ENCODE data around the gene BAHCC1.

The BAHCC1 gene

DNA sequence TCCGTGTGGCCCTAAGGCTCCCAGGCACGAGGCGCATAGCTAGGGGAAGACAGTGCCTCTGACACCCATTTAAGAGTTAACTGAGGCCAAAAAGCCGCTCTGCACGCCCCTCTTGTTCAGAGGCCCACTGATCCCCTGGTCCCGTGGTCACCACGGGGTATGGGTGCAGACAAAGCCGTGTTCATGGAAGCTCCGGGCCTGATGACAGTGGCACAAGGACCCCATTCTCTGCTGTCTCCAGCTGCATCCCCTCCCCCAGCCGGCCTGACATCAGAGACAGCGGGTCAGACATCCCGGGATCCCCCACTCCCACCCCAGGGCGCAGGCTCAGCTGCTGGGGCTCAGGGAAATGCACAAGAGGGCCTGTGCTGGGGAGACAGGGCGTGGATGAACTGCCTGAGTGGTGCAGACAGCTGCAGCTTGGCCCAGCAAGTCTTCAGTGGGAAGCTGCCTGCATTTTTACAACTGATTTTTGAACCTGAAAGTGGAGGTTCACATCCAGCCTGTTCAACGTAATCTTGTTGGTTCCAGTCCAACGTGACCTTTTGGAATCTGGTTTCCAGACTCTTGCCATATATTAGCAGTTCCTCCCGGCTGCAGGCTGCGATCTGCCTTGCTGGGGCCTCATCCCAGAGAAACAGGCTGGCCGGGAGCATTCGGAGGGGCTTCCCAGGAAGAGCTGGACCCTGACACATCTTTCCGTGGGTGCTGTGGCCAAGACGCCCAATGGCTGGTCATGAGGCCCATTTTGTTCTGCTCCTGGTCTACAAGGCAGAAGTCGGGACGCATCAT lies 9.7 kb upstream of the BAHCC1 start:
- Histone ChIP-seq H3K36me3 (ENCODE audit: control insufficient read depth in 2 of 2, insufficient read depth in 1 of 2, low read length in 2 of 2) (no peaks in the 10 kb centered on the region), H3K4me3 (ENCODE audit: low read depth, low read length) (no peak overlapping the region), H3K4me1 (ENCODE audit: control insufficient read depth, insufficient read depth, low read length) (peaks cover 13% of the 10 kb centered on the region), H3K9me3 (ENCODE audit: control insufficient read depth, insufficient read depth, low read depth, low read length) (no peaks in the 10 kb centered on the region), H3K27ac (ENCODE audit: extremely low read depth, low read depth, low read length) (peak overlapping the region; percentile 17; the same call in 1 of the 2 replicates)
- CTCF ChIA-PET, result interaction anchor here (0.8 to 1.5 kb wide), 3 partner anchors 11 to 100 kb away, joined by 3 to 6 read pairs (median 3); no protein-coding TSS in a partner anchor
- no peak for TF ChIP-seq ZNF202 (tag by site-specific recombination; IDR thresholded peaks at IDR 0.05; ENCODE audit: borderline replicate concordance)
- 0 out of 2 replicates have a peak, but pooled peaks have one; percentile 8 for TF ChIP-seq ZNF341 (tag by site-specific recombination; IDR thresholded peaks at IDR 0.05; ENCODE audit: low read depth)
- POLR2A ChIA-PET, result interaction anchor here (0.7 to 1.3 kb wide), 4 partner anchors 10 to 90 kb away, joined by 3 to 6 read pairs (median 4); partner anchors contain the start of gene BAHCC1

GRCh38 chr17:81386141-81386645 lies 9.1 kb upstream of the BAHCC1 start:
- ChIA-PET CTCF (interaction anchor here (1.0 to 1.5 kb wide), 2 partner anchors 10 to 94 kb away, joined by 3 to 6 read pairs; no protein-coding TSS in a partner anchor), POLR2A (interaction anchor here (1.3 kb wide), 1 partner anchor 9 kb away, joined by 6 read pairs; the partner anchor contains the start of gene BAHCC1)
- 0 out of 2 replicates have a peak, but pooled peaks have one; percentile 46 for TF ChIP-seq ZBTB6 (tag by site-specific recombination; IDR thresholded peaks at IDR 0.05)
- no peak for TF ChIP-seq ZNF335 (tag by site-specific recombination; conservative IDR thresholded peaks at IDR 0.05)
- TF ChIP-seq HIC1 (tag by site-specific recombination; IDR thresholded peaks at IDR 0.05), result peak; percentile 65; the same call in 1 of the 2 replicates
- no peak for TF ChIP-seq ZIC2 (tag by site-specific recombination; IDR thresholded peaks at IDR 0.05)
- peak; percentile 42; the same call in 1 of the 2 replicates for TF ChIP-seq GLIS2 (tag by site-specific recombination; IDR thresholded peaks at IDR 0.05)
- Histone ChIP-seq H3K9me3 (ENCODE audit: control insufficient read depth, insufficient read depth, low read depth, low read length) (no peaks in the 10 kb centered on the region), H3K4me1 (ENCODE audit: control insufficient read depth, insufficient read depth, low read length) (peaks cover 13% of the 10 kb centered on the region), H3K4me3 (ENCODE audit: low read depth, low read length) (no peak overlapping the region), H3K27ac (ENCODE audit: extremely low read depth, low read depth, low read length) (no peak overlapping the region), H3K36me3 (ENCODE audit: control insufficient read depth in 2 of 2, insufficient read depth in 1 of 2, low read length in 2 of 2) (peaks cover 0 to 1% of the 10 kb centered on the region in 2 experiments; a peak in 1 of 3 replicates)

DNA sequence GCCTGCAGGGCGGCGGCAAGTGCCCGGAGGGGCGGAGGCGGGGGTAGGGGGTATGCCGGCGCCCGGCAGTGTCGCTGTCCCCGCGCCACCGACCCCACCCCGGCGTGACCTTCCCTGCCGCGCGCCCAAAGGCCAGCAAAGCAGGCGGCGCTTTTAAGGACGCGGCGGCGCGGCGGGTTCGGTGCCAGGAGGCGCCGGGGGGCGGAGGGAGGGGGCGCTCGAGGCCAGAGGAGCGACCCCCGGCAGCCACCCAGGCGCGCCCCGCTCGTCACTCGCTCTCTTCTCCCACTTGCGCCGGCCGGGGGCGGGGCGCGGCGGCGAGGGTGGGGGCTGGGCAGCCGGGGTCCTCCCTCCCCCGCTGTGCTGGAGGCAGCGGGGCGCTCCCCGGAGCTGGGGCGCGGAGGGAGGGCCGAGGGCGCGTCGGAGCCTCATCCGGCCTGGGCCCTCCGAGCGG lies 8.6 kb upstream of the BAHCC1 start:
- CTCF ChIA-PET, result no interaction called here
- H3K4me3 ChIP-seq (ENCODE audit: low read depth, low read length), result peak overlapping the region; percentile 47
- H3K4me1 ChIP-seq (ENCODE audit: control insufficient read depth, insufficient read depth, low read length), result peaks cover 13% of the 10 kb centered on the region
- TF ChIP-seq ZNF624 (tag by site-specific recombination; IDR thresholded peaks at IDR 0.05) (no peak), ZNF449 (tag by site-specific recombination; IDR thresholded peaks at IDR 0.05) (no peak), ZNF146 (tag by site-specific recombination; IDR thresholded peaks at IDR 0.05) (no peak), ZNF10 (tag by site-specific recombination; IDR thresholded peaks at IDR 0.05) (no peak), ZNF248 (tag by site-specific recombination; IDR thresholded peaks at IDR 0.05) (no peak), ZNF175 (tag by site-specific recombination; IDR thresholded peaks at IDR 0.05) (no peak), ZNF585B (tag by site-specific recombination; IDR thresholded peaks at IDR 0.05) (no peak), ZNF558 (tag by site-specific recombination; IDR thresholded peaks at IDR 0.05) (no peak), ZBTB49 (tag by site-specific recombination; IDR thresholded peaks at IDR 0.05; ENCODE audit: low read depth) (no peak), ZNF76 (tag by site-specific recombination; IDR thresholded peaks at IDR 0.05; ENCODE audit: borderline replicate concordance, low read depth) (no peak), ZNF426 (tag by site-specific recombination; IDR thresholded peaks at IDR 0.05) (no peak)
- H3K27ac ChIP-seq (ENCODE audit: extremely low read depth, low read depth, low read length), result peak overlapping the region; percentile 87
- H3K36me3 ChIP-seq (ENCODE audit: control insufficient read depth in 2 of 2, insufficient read depth in 1 of 2, low read length in 2 of 2), result peaks cover 0 to 6% of the 10 kb centered on the region in 2 experiments; a peak in 1 of 3 replicates
- POLR2A ChIA-PET, result no interaction called here
- no peaks in the 10 kb centered on the region for H3K9me3 ChIP-seq (ENCODE audit: control insufficient read depth, insufficient read depth, low read depth, low read length)

All from HEK293 (cell line).